Measurements from ENCODE around the gene PWWP2B.

PWWP2B gene

GRCh38 chr10:132397036-132397541 is at the start of gene PWWP2B:
Gene PWWP2B, plus strand, starts transcription at chr10:132397200. Its CDS starts 27 bp downstream, at chr10:132397227.
- DNase-seq (ENCODE audit: low read depth) = peak; percentile 23

GRCh38 chr10:132347211-132347930 is 49.6 kb upstream of the PWWP2B start:
- no peak for DNase-seq (ENCODE audit: low read depth)

GRCh38 chr10:132347931-132348267 is 49.1 kb upstream of the PWWP2B start:
- DNase-seq (ENCODE audit: low read depth) = no peak

DNA sequence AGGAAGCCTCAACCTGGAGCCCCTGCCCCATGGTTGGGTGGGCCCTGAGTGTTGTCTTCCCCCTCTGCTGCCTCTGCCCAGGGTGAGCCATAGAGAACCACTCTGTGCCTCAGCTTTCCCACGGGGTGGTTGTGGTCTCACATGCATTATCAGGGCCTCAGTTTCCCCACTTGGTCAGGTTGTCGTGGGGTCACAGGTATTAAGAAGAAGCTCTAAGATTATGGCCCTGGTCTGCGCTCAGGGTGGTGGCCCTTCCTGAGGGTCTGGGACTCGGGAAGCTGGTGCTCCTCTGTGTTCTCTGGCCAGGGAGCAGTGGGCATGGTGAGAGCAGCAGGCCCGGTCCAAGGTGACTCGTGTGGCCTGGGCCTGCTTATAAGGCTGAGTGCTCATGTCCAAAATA is 47.2 kb upstream of the PWWP2B start:
- no peak for DNase-seq (ENCODE audit: low read depth)

DNA sequence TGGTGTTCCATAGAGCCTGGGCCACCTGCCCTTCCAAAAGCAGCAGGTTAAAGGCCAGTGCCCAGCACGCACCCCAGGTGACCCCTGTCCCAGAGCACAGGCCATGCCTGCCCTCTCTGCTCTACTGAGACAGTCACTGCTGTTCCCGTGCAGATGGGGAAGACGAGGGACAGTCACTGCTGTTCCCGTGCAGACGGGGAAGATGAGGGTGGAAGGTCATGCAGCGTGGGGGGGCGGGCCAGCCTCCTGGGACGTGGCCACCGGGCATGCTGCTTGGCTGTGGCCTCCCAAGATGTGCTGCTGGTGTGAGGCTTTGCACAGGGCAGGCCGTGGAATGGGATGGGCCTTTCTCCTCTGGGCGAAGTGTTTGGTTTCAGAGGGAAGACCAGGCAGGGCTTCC is 46.6 kb upstream of the PWWP2B start:
- no peak for DNase-seq (ENCODE audit: low read depth)

DNA sequence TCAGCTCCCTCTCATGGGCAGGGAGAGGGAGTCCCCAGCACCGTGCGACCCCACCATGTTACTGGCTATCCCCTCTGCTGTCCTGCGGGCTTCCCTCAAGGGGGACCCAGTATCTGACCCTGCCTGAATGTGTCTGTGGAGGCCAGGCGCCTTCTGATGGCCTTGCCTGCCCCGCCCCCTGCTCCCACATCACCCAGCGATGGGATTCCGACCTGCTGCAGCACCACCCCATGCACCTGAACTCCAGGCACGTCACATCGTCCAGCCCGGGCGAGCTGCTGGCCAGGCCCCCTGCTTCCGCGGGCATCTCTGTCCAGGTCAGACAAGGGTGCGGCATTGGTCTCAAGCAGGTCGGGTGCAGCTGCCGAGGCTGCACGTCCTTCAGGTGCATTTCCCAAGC is 46.1 kb upstream of the PWWP2B start:
- no peak for DNase-seq (ENCODE audit: low read depth)

DNA sequence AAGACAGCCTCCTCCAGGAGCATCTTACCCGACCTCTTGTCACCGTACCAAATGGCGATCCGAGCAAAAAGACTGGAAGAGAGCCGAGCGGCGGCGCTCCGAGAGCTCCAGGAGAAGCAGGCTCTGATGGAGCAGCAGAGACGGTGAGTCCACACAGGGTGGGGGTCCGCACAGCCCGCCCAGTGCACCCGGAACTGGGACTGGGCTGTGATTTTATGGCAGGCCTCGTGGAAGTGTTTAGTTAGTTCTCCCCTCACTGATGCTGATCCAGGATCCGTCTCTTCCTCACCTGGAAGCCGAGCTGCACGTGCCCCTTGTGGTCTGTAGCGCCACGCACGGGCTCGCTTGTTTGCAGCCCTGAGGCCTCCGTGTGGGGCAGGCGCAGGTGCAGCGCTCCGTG is 45.4 kb upstream of the PWWP2B start:
- DNase-seq (ENCODE audit: low read depth) = no peak

DNA sequence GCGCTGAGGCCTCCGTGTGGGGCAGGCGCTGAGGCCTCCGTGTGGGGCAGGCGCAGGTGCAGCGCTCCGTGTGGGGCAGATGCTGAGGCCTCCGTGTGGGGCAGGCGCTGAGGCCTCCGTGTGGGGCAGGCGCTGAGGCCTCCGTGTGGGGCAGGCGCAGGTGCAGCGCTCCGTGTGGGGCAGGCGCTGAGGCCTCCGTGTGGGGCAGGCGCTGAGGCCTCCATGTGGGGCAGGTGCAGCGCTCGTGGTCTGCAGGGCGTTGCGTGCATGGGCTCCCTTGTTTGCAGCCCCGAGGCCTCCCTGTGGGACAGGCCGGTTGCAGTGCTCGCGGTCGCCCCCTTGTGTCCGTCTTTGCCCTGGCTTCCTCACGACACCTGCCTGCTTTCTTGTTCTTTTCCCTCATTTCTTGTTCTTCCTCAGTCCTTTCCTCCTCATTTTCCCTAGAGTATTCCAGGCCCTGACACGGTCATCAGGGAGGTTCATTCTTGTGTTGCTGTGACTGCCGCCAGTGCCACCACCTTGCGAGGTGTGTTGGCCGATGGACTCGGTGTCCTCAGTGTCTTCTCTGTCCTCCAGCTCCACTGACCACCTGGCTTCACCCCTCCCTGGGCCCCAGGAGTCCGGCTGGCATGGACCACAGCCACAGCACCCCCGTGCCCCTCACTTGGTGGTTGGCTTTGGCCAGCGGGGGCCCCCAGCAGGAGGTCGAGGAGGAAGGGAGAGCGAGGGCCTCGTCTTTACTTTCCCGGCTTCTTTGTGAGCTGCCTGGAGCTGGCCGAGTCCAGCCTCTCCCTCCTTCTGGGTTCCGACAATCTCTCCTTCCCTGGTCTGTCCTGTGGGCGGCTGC is 44.3 kb upstream of the PWWP2B start:
- DNase-seq (ENCODE audit: low read depth) = peak; percentile 58

GRCh38 chr10:132353456-132354355 is 43.3 kb upstream of the PWWP2B start:
- no peak for DNase-seq (ENCODE audit: low read depth)

DNA sequence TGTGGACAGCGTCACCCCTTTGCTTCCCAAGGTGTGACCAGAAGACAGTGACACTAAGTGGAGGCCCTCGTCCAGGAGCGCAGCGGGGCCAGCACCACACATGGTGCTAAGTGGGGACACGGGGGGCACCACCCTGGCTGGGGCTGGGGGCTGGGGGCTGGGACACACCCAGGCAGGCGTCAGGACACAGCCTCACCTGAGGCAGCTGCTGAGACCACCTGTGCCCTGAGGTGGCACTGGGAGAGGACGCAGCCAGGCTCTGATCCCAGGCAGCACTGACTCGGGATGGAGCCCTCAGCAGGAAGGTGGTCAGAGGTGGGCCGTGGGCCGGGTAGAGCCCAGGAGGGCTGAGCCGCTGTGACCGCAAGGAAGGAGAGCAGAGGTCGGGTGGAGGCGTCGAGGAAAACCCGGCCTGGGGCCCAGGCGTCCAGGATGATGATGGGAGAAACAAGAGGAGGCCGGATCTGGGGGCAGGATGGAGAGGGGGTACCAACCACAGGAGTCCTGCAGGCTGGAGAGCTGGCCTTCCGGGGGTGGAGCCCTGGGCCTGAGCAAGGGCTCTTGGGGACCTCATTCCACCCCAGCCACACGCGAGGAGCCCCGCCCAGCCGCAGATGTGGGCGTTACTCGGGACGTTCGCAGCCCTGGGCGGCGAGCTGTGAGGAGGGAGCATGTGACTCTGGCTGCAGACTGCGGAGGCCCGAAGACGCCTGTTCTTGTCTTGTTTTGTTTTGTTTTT is 42.5 kb upstream of the PWWP2B start:
- no peak for DNase-seq (ENCODE audit: low read depth)

DNA sequence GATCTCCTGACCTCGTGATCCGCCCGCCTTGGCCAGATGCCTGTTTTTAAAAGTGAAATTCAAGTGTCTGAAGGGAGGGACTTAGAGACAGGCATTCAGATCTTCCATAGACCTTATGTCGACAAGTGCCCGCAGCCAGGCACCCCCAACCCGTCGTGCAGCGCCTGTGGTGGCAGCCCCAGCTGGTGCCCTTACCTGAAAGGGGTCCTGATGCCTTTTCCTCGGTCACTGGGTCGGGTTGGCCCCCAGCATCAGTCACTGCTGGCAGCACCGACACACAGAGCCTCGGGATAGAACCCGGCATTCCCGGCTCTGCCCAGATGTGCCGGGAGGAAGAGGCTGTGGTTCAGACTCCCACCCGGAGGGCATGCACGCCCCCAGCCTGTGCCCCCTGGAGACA is 41.7 kb upstream of the PWWP2B start:
- no peak for DNase-seq (ENCODE audit: low read depth)

GRCh38 chr10:132355754-132356153 is 41.2 kb upstream of the PWWP2B start:
- DNase-seq (ENCODE audit: low read depth) = no peak

- DNase-seq (ENCODE audit: low read depth) = no peak
Measured at GRCh38 chr10:132356621-132357195, 40.3 kb upstream of the PWWP2B start.

DNA sequence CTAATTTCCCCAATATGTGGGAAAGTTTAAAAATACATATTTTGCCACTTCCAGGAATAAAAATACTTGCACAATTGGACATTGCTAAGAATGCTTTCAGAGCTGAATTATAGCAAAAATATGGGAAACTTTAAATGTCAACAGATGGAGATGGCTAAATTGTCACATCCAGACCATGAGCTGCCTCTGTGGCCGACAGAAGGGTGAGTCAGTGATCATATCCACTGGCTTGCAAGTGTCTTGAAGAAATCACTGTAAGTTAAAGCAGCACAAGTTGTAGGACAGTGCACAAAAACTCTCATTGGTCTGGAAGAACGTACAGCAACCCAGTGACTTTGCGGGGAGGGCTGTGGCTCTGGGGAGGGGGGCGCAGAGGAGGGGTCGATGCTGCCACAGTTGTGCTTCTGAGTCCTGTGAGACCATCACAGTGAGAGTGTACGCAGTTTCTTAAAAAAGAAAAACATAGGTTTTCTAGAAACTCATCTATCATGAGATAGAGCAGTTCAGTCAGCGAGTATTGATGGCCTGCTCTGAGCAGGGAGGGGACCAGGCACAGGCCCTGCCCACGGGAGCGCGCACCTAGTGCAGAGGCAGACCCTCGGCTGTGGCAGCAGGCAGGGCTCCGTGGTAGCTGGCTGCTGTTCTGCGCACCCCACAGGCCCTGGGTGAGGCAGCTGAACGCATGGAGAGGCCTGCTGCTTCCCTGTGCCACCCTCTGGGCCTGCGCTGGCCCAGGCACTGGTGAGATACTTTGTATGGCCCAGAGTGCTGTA is 39.5 kb upstream of the PWWP2B start:
- no peak for DNase-seq (ENCODE audit: low read depth)

GRCh38 chr10:132359305-132360040 is 37.5 kb upstream of the PWWP2B start:
- no peak for DNase-seq (ENCODE audit: low read depth)

- DNase-seq (ENCODE audit: low read depth) = no peak
Measured at GRCh38 chr10:132360766-132361447, 36.1 kb upstream of the PWWP2B start.

DNA sequence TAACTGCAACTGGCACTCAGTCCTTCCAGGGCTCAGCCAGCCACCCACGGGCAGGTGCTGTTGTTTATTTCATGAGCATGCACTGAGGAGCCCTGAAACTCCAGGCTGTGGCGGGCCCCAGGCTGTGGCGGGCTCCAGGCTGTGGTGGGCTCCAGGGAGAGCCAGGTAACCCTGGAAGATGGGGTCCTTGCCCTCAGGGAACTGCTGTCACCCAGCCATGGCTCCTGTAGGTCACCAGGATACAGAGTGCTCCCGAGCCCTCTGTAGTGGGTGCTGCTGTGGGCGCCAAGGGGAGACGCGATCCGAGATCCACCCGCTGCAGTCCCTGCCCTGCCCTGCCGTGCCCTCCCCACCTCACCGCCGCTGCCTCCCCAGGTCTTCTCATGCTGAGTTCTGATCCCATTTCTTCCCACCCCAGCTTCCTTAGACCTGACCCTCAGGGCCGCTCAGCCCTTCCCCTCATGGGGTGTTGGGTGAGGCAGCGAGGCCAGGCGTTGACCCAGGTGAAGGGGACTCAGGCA is 35.4 kb upstream of the PWWP2B start:
- DNase-seq (ENCODE audit: low read depth) = no peak

DNA sequence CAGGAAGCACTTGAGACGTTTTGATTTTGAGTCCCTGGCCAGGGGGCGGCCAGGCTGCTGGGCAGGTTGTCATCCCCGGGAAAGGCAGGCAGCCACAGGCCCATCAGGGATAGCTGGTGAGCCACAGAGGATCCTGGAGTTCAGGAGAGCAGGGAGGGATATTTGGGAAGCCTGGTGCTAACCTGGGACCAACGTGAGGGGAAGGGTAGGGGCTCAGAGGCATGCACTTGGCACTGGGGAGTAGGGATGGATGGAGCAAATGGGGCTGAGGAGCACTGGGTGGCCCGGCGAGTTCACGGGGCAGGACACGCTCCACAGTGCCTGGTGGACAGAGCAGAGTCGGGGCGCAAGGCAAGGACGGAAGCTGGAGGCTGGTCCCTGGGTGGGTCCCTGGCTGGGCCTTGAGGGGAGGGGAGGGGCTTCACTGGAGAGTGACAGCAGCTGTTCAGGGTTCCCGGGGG is 34.8 kb upstream of the PWWP2B start:
- DNase-seq (ENCODE audit: low read depth) = no peak

DNA sequence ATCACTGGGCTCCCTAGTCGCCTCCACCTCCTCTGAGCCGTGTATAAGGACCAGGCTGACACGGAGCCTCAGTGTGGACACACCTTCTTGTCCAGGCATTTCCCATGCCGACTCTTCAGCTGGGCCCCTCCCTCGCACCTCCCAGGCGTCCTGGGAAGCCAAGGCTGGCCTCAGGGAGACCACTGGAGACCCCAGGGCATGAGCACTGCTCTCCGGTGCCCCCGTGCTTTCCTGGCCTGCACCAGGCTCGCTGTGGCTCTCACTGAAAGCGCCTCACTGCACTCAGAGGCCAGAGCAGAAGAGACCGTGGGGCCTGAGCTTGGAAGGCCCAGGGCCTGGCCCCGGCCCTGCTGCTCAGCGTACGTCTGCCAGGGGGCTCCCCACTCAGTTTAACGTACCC is 33.6 kb upstream of the PWWP2B start:
- no peak for DNase-seq (ENCODE audit: low read depth)
